Ecto neural progenitor cell (in vitro differentiated cells): ENCODE data around the gene NSD2.
"Not testable (repeated sequence)": the region's sequence is repeated elsewhere in the genome, so short reads cannot be mapped to it uniquely, and the experiment has no call there.

ENCODE experiments used
- DNase-seq: peaks from one replicate; pipeline ENCODE4 v3.0.0-alpha.2; 2018; ENCODE audit warnings: low spot score

The NSD2 gene

GRCh38 chr4:1842339-1842895 lies 28.8 kb upstream of the NSD2 start:
- no peak for DNase-seq

DNA sequence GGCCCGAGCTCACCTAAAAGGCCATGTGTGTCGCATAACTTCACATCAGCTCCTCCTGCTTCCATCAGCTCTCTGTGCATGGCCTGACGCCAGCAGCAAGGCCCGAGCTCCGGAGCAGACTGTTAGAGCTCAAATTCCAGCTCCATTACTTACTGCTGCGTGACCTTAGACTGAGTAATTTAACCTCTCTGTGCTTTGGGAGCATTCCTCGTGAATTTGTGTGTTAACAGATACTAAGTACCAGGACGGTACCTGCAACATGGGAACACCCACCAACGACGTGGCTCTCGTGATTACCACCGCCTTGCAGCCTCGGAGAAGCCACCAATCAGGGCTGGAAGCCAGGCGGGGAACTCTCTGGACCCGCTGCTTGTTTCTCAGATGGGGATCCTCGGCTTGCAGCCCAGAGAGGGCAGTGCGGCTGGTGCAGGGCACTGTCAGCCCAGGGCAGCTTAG lies 28.2 kb upstream of the NSD2 start:
- DNase-seq = no peak

DNA sequence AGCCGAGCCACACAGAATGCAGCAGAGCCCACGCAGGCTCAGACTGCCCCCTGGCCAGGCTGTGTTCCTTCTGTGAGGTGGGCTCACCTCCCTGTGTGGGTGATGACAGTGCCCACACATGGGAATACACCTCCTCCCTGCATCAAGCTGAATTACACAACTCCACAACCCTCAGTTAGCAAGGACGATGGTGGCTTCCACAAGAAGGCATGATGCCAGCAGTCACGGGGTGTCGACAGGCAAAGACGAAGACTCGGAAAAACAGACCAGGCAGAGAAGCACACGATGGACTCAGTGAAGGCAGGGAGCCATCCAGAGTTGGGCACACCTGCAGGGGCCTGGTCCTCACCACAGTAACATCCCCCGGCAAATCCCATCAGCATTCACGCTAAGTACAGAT lies 27.3 kb upstream of the NSD2 start:
- DNase-seq = no peak

DNA sequence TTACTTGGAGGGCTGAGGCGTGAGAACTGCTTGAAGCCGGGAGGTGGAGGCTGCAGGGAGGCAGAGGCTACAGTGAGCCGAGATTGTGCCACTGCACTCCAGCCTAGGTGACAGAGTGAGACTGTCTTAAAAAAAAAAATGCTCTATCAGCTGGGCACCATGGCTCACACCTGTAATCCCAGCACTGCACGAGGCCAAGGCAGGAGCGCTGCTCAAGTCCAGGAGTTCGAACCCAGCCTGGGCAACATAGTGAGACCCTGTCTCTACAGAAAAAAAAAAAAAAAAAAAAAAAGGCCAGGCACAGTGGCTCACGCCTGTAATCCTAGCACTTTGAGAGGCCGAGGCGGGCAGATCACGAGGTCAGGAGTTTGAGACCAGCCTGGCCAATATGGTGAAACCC lies 26.6 kb upstream of the NSD2 start:
- DNase-seq = not testable (repeated sequence)

- DNase-seq = no peak
Observed at GRCh38 chr4:1846580-1846979, 24.6 kb upstream of the NSD2 start.

GRCh38 chr4:1850276-1850675 lies 20.9 kb upstream of the NSD2 start:
- no peak for DNase-seq

- no peak for DNase-seq
Observed at GRCh38 chr4:1851160-1851559, 20.0 kb upstream of the NSD2 start.

GRCh38 chr4:1851575-1852410 lies 19.4 kb upstream of the NSD2 start:
- no peak for DNase-seq

DNA sequence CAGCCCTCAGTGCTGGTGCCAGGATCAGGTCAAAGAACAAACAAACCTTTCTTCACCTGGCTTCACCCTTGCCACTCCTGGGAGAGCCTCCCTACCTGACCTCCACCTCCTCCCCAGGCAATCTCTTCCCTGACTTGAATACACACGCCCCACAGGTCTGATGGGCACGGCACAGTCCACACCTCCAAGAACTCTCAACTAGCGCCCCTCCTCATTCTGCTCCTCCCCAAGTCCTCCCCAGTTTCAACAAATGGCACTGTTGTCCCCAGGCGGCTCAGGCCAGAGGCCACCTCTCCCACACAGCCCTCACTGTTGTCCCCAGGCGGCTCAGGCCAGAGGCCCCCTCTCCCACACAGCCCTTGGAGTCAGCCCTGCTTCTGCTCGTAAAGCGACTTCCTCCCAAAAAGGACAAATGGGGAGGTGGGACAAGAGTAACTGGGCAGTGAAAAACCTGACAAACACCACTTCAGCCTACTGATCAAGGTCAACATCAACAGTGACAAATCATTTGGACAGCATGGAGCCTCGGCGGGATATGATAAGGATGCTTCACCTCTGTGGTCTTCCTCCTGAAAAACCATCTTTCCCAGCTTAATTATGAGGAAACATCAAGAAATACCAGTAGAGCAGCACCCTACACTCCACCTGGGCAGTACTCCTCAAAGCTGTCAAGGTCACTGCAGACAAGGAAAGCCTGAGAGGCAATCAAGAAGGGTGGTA lies 18.1 kb upstream of the NSD2 start:
- no peak for DNase-seq

DNA sequence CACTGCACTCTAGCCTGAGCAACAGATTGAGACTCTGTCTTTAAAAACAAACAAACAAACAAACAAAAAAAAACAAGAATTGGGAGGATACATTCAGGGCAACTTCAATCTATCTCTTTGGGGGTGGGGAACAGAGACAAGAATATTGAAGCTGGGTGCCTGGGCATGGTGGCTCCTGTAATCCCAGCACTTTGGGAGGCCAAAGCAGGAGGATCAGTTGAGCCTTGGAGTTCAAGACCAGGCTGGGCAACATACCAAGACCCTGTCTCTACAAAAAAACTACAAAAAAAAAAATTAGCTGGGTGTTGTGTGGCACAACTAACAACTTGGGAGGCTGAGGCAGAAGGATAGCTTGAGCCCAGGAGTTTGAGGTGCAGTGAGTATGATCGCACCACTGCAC lies 16.4 kb upstream of the NSD2 start:
- DNase-seq = no peak

DNA sequence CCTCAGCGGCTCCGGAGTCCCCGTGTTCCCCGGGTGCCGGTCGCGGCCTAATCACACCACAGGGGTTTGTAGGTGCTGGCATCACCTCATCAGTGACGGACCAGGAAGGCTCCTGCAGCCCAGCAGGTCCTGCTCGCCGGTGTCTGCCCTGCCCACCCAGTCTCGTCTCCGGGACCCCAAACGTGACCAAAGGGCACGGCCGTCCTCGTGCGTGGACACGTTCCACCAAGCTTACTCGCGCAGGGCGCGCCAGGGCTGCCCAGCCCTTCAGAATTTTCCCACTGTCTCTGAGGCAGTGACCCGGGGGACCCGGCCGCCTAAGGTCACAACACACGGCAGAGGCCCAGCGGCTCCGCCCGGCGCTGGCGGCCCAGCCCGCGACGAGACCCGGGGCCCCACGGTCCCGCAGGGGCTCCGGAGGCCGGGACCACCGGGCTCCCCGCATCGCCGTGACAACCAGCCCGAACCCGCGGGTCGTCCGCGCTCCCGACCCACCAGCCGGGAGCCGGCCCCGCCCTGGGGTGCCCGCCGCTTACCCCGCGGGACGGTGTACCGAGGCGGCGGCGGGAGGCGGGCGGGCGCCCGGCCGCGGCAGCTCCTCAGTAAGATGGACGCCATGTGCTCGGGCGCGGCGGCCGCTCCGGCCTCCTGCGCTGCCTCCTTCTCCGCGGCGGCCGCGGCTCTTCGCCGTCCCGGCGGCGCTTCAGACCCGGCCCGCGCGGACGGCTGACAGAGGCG lies 15.7 kb upstream of the NSD2 start:
- DNase-seq = peak; percentile 62

GRCh38 chr4:1856071-1856942 lies 14.9 kb upstream of the NSD2 start, which contains the start of gene LETM1:
LETM1 (minus strand) TSS chr4:1856156; CDS start chr4:1855950, 206 bp downstream.
- peak; percentile 97 for DNase-seq

DNA sequence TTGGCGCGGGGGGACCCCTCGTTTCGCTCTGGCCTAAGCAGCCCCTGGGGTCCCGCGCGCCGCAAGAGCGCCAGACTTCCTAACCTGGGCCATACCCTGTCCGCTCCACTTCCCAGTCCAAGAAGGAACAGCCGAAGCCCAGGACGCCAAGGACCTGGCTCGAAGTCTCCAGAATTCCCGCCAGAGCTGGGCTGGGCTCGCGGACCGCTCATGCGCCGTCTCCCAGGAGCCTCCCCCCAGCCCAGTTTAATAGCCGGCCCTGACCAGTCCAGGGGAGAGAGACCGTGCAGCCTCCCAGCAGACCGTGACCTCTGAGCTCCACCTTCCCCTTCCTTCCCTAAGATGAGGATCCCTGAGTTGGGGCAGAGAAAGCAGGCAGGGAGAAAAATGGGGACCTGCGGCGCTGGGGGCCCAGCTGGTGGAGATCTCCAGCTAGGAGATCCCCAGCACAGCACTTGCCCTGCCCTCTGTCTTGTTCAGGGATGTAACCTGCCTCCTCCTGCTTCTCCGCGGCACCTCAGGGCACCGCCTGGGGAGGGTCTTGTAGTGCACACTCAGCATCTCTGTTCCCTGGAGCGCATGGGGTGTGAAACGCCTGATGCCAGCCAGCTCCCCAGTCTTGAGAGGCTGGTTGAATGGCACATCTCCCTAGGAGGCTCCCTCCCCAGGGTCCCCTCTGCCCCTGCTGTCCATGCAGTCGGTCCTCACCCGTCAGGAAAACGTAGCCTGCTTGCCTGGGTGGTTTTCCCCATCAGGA lies 14.1 kb upstream of the NSD2 start:
- DNase-seq = no peak

- DNase-seq = no peak
Observed at GRCh38 chr4:1857931-1858330, 13.3 kb upstream of the NSD2 start.

GRCh38 chr4:1859389-1859753 lies 11.8 kb upstream of the NSD2 start:
- DNase-seq = no peak

DNA sequence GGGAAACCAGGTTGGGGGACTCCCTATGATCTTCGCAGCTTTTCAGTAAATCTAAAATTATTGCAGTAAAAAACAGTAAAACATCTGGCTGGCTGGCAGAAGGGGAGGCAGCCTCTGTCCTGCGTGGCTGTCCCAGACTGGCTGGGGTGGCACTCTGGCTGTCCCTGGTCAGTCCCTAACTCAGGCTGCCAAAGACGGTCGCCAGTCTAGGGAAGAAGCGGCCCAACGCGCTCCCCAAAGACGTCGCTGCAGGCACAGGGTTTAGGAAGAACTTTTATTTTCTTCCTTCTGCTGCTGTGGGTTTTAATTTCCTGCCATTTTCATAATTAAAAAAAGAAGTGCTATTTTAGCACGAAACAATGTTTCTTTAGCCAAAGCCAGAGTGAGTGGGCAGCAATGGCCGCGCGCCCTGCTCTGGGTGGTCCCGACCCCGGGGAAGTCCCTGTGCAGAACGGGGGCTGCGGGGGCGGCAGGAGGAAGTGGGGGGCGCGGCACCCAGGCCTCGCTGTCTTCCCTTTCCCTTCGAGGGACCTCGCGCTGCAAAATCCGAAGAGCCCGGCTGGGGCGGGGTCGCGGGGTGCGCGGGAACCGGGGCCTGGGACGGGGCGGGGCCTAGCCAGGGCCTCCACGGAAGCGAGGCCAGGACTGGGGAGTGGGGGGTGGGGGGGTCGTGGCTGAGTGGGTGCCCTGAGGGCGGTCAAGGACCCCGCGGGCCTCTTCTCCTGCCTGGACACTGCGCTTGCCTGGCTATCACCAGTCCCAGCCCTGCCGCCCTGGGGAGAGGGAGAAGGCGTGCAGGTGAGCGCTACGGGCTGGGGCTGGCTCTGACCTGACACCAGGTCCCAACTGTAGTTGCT lies 8.9 kb upstream of the NSD2 start:
- DNase-seq = no peak

DNA sequence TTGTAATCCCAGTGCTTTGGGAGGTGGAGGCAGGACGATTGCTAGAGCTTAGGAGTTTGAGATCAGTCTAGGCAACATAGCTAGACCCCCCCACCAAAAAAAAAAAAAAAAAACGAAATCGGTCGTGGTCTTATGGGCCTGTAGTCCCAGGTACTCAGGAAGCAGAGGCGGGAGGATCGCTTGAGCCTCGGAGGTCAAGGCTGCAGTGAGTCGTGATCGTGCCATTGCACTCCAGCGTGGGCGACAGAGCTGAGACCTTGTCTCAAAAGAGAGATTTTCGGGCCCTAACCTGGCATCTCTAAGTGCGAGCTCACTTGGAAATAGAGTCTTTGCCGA lies 8.3 kb upstream of the NSD2 start:
- DNase-seq = no peak

GRCh38 chr4:1863297-1864033 lies 7.7 kb upstream of the NSD2 start:
- DNase-seq = no peak
